H1 (cell line): ENCODE results near the gene TNP1. TPM values are rescaled to one million over a fixed set of nuclear protein-coding genes. Genes with fewer than 3 reads are reported as not detected.

ENCODE experiments used
- CTCF ChIA-PET: fragments of 300-600 bp; sonication (Branson Sonifier 250); formaldehyde crosslinking; loops from one replicate; lab custom pipeline; 2021; ENCODE audit not compliant: partially characterized antibody; lab: Charles Lee
- POLR2A ChIA-PET: fragments of 300-600 bp; sonication (Branson Sonifier 250); formaldehyde crosslinking; loops from one replicate; lab custom pipeline; 2021; ENCODE audit warnings: inconsistent platforms; ENCODE audit not compliant: partially characterized antibody; lab: Charles Lee
- DNase-seq, 2 experiments: peaks; one replicate each; pipeline versions ENCODE4 v3.0.0 to v3.0.0-alpha.2; 2010 to 2022; ENCODE audit warnings: low spot score in 2 of 2, low read depth in 1 of 2, mixed read lengths in 1 of 2
- FAIRE-seq: peaks from 2 replicates; lab custom pipeline; 2011; peaks lifted over from hg19 to GRCh38; lab: Jason Lieb, UNC
- H2AFZ ChIP-seq: 2 replicates; pipeline ENCODE4 v1.8.1; 2012; ENCODE audit warnings: low read length, inconsistent platforms
- H2AK5ac ChIP-seq: 2 replicates; pipeline ENCODE4 v1.6.1; 2013; ENCODE audit warnings: low read depth, low read length
- H2BK120ac ChIP-seq: replicated peaks from 2 replicates; pipeline ENCODE3; 2013; ENCODE audit warnings: low read depth, low read length, inconsistent platforms
- H2BK12ac ChIP-seq: 2 replicates; pipeline ENCODE4 v1.6.1; 2013; ENCODE audit warnings: low read depth, low read length
- H2BK15ac ChIP-seq: 2 replicates; pipeline ENCODE4 v1.6.1; 2013; ENCODE audit warnings: low read length
- H2BK20ac ChIP-seq: 2 replicates; pipeline ENCODE4 v1.6.1; 2013; ENCODE audit warnings: low read length
- H2BK5ac ChIP-seq: 2 replicates; pipeline ENCODE4 v1.6.1; 2013; ENCODE audit warnings: low read depth, low read length
- H3K14ac ChIP-seq: 2 replicates; pipeline ENCODE4 v1.6.1; 2013; ENCODE audit warnings: inconsistent platforms; ENCODE audit not compliant: insufficient read length
- H3K18ac ChIP-seq: 2 replicates; pipeline ENCODE4 v1.6.1; 2013; ENCODE audit warnings: low read length; ENCODE audit errors: extremely low read depth
- H3K23ac ChIP-seq: 2 replicates; pipeline ENCODE4 v1.6.1; 2013; ENCODE audit warnings: inconsistent platforms; ENCODE audit not compliant: insufficient read length
- H3K23me2 ChIP-seq: 2 replicates; pipeline ENCODE4 v1.6.1; 2013; ENCODE audit warnings: low read depth, low read length
- H3K27ac ChIP-seq: 2 replicates; pipeline ENCODE4 v1.6.1; 2011; ENCODE audit warnings: low read depth, low read length, inconsistent platforms
- H3K27me3 ChIP-seq, 4 experiments: replicated peaks in 1 of 4; 1 replicate in 1 of 4; 2 replicates in 3 of 4; pipeline versions ENCODE4 v1.6.1 to v1.8.1; 2011 to 2013; ENCODE audit warnings: low read length in 3 of 4, mild to moderate bottlenecking in 3 of 4, inconsistent platforms in 2 of 4, mixed read lengths in 2 of 4, moderate library complexity in 1 of 4; ENCODE audit not compliant: control insufficient read depth in 3 of 4, insufficient read depth in 3 of 4; ENCODE audit errors: extremely low read depth in 1 of 4
- H3K36me3 ChIP-seq, 4 experiments: 2 replicates each; pipeline versions ENCODE4 v1.6.1 to v1.8.1; 2011 to 2013; ENCODE audit warnings: mild to moderate bottlenecking in 4 of 4, low read length in 3 of 4, moderate library complexity in 2 of 4, control low read depth in 1 of 4, inconsistent platforms in 1 of 4; ENCODE audit not compliant: insufficient read depth in 4 of 4, control insufficient read depth in 2 of 4
- H3K4ac ChIP-seq: replicated peaks from 2 replicates; pipeline ENCODE3; 2013; ENCODE audit warnings: low read length, low read depth, mixed read lengths, inconsistent platforms; ENCODE audit not compliant: insufficient read length
- H3K4me1 ChIP-seq, 4 experiments: replicated peaks in 1 of 4; 1 replicate in 1 of 4; 2 replicates in 3 of 4; pipeline versions ENCODE4 v1.6.1 to v1.8.1; 2011 to 2013; ENCODE audit warnings: low read length in 3 of 4, inconsistent platforms in 2 of 4, mixed read lengths in 1 of 4; ENCODE audit not compliant: insufficient read depth in 4 of 4, control insufficient read depth in 3 of 4
- H3K4me2 ChIP-seq, 2 experiments: 2 replicates each; pipeline versions ENCODE4 v1.6.1 to v1.8.1; 2011 to 2013; ENCODE audit warnings: low read depth in 2 of 2, low read length in 2 of 2, control low read depth in 1 of 2, inconsistent platforms in 1 of 2, mild to moderate bottlenecking in 1 of 2; ENCODE audit not compliant: insufficient read depth in 1 of 2
- H3K4me3 ChIP-seq, 4 experiments: fragments of 200-600, 300-600 bp in 1 of 4; sonication (generic), shearing (Covaris generic), sonication (Bioruptor Twin) in 1 of 4; 2 replicates each; pipeline versions ENCODE4 v1.5.1 to v1.8.1; 2011 to 2016; ENCODE audit warnings: low read length in 4 of 4, low read depth in 3 of 4, control low read depth in 2 of 4, inconsistent platforms in 2 of 4, mild to moderate bottlenecking in 2 of 4, mixed read lengths in 1 of 4, moderate library complexity in 1 of 4; ENCODE audit not compliant: insufficient read depth in 2 of 4; ENCODE audit errors: extremely low read depth in 1 of 4
- H3K56ac ChIP-seq: replicated peaks from 2 replicates; pipeline ENCODE3; 2013; ENCODE audit warnings: low read depth, mild to moderate bottlenecking, mixed read lengths, low read length, inconsistent platforms; ENCODE audit not compliant: insufficient read length
- H3K79me1 ChIP-seq: 2 replicates; pipeline ENCODE4 v1.6.1; 2013; ENCODE audit warnings: low read depth, low read length, control low read depth
- H3K79me2 ChIP-seq, 2 experiments: 2 replicates each; pipeline versions ENCODE4 v1.6.1 to v1.8.1; 2012 to 2013; ENCODE audit warnings: low read length in 2 of 2, mild to moderate bottlenecking in 2 of 2, inconsistent platforms in 1 of 2; ENCODE audit not compliant: insufficient read depth in 2 of 2, control insufficient read depth in 1 of 2
- H3K9ac ChIP-seq, 4 experiments: replicated peaks in 1 of 4; 1 replicate in 1 of 4; 2 replicates in 3 of 4; pipeline versions ENCODE4 v1.6.1 to v1.8.1; 2011 to 2013; ENCODE audit warnings: low read depth in 3 of 4, low read length in 3 of 4, control low read depth in 2 of 4, mild to moderate bottlenecking in 2 of 4, moderate library complexity in 2 of 4, inconsistent platforms in 1 of 4; ENCODE audit errors: extremely low read depth in 1 of 4
- H3K9me3 ChIP-seq, 2 experiments: 2 replicates each; pipeline versions ENCODE4 v1.6.1 to v1.8.1; 2012 to 2013; ENCODE audit warnings: mild to moderate bottlenecking in 2 of 2, moderate library complexity in 2 of 2, control low read depth in 1 of 2, inconsistent platforms in 1 of 2, low read depth in 1 of 2, low read length in 1 of 2, mixed read lengths in 1 of 2; ENCODE audit not compliant: insufficient read depth in 2 of 2
- H4K20me1 ChIP-seq, 2 experiments: replicated peaks in 1 of 2; 2 replicates each; pipeline versions ENCODE3 to v1.8.1; 2011 to 2013; ENCODE audit warnings: inconsistent platforms in 2 of 2, low read length in 2 of 2, mild to moderate bottlenecking in 1 of 2; ENCODE audit not compliant: insufficient read depth in 2 of 2, control insufficient read depth in 1 of 2
- H4K5ac ChIP-seq: 2 replicates; pipeline ENCODE4 v1.6.1; 2013; ENCODE audit warnings: low read length, low read depth, mixed read lengths, inconsistent platforms; ENCODE audit not compliant: insufficient read length
- H4K8ac ChIP-seq: 2 replicates; pipeline ENCODE4 v1.8.0; 2013; ENCODE audit warnings: mild to moderate bottlenecking, moderate library complexity, low read length, inconsistent platforms; ENCODE audit not compliant: insufficient read depth; ENCODE audit errors: extremely low read depth
- H4K91ac ChIP-seq: replicated peaks from 2 replicates; pipeline ENCODE3; 2013; ENCODE audit warnings: low read length, mixed read lengths, inconsistent platforms; ENCODE audit not compliant: insufficient read length
- CEBPB ChIP-seq: IDR thresholded peaks from 2 replicates; pipeline ENCODE4 v1.6.1; 2012; ENCODE audit warnings: low read depth, low read length
- CREB1 ChIP-seq: IDR thresholded peaks from 2 replicates; pipeline ENCODE4 v1.6.1; 2012; ENCODE audit warnings: inconsistent platforms
- FOSL1 ChIP-seq: IDR thresholded peaks from 2 replicates; pipeline ENCODE4 v1.6.1; 2011; ENCODE audit warnings: mild to moderate bottlenecking, low read depth, low read length, moderate library complexity; ENCODE audit not compliant: insufficient read depth
- USF2 ChIP-seq: IDR thresholded peaks from 2 replicates; pipeline ENCODE4 v1.6.1; 2011; ENCODE audit warnings: low read length, improper control_type of control experiment
- WGBS, 2 experiments: shearing (Covaris generic) in 1 of 2; methylation state at CpG; one replicate each; pipeline versions ENCODE4 v1.1.6 to v1.1.7; 2013 to 2015; ENCODE audit warnings: low lambda C conversion rate in 2 of 2, mixed read lengths in 2 of 2, inconsistent platforms in 1 of 2, low coverage in 1 of 2, missing lambda C conversion rate in 1 of 2; ENCODE audit not compliant: insufficient replicate concordance in 2 of 2, insufficient coverage in 1 of 2, insufficient read length in 1 of 2; ENCODE audit errors: extremely low coverage in 1 of 2, missing lambda C conversion rate in 1 of 2; 5-methylcytosine and 5-hydroxymethylcytosine counted together
- polyA plus RNA-seq, 7 experiments: library from polyadenylated mRNA; depleted of rRNA in 3 of 7; stranded (reverse) in 5 of 7; unstranded in 2 of 7; fragments of >200 nt in 5 of 7; fragments of 200-250 nt in 2 of 7; gene quantifications; 1 replicate in 5 of 7; 2 replicates in 1 of 7; 4 replicates in 1 of 7; pipeline versions ENCODE4 v1.2.1 to v1.2.3, GENCODE V29; 2011 to 2013; ENCODE audit warnings: missing spikeins in 2 of 7, mixed read lengths in 2 of 7
- total RNA-seq: library from RNA; stranded (reverse); fragmentation: NEBNext Ultra II Directional; extraction: Animal tissue kit (Norgen Biotek cat#: 25700); gene quantifications from 2 replicates; pipeline ENCODE4 v1.2.1, GENCODE V29; 2021

The TNP1 gene
- total and polyA plus RNA-seq, 2 of the 8 experiments (the other 6 are each of a cell fraction or from before 2014, with no cell fraction given), result not detected

DNA sequence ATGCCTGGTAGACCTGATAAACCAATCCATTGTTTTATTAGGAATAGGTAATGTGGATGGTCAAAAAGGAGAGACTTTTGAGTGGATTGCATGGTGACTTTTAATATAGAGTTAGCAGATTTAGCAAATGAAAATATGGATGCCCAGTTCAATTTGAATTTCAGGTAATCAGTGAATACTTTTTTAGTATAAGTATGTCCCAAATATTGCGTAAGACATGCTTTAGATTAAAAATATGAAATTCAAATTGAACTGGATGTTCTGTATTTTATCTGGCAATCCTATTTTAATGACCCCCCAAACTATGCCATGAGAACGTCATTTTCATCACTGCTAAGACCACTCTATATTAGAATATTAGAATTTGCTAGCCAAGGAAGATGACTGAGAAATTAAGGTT, 30.3 kb upstream of the TNP1 start:
- H3K9ac ChIP-seq, result no peak overlapping the region
- H3K36me3 ChIP-seq, result no peaks in the 10 kb centered on the region
- no peak overlapping the region for H2AK5ac ChIP-seq
- no peaks in the 10 kb centered on the region for H3K79me1 ChIP-seq
- no peak for TF ChIP-seq USF2
- TF ChIP-seq CREB1, result no peak
- peak; percentile 41; the same call in 1 of the 2 replicates for TF ChIP-seq CEBPB
- no peak for TF ChIP-seq FOSL1
- no peak overlapping the region for H3K4ac ChIP-seq
- no peak overlapping the region for H2BK15ac ChIP-seq
- no peaks in the 10 kb centered on the region; the same call in 1 of the 2 replicates for H3K23me2 ChIP-seq
- H3K9me3 ChIP-seq, result peaks cover 0 to 4% of the 10 kb centered on the region in 2 experiments; a peak in 1 of 4 replicates
- no peak overlapping the region for H2BK120ac ChIP-seq
- H3K79me2 ChIP-seq, result no peaks in the 10 kb centered on the region
- H3K4me3 ChIP-seq, result no peak overlapping the region
- no peak overlapping the region for H3K18ac ChIP-seq
- H4K20me1 ChIP-seq, result no peaks in the 10 kb centered on the region
- no peak overlapping the region for H4K91ac ChIP-seq
- no peak overlapping the region for H2AFZ ChIP-seq
- no peak overlapping the region for H2BK5ac ChIP-seq
- H3K27me3 ChIP-seq, result no peaks in the 10 kb centered on the region
- no peak overlapping the region for H4K5ac ChIP-seq
- H3K27ac ChIP-seq, result no peak overlapping the region
- peaks cover 0 to 5% (median 0%) of the 10 kb centered on the region in 4 experiments; a peak in 1 of 7 replicates for H3K4me1 ChIP-seq
- H2BK20ac ChIP-seq, result no peak overlapping the region
- WGBS, 2 experiments, result 98% methylated on average over 2 of the region's 2 CpGs; no CpG with 5 or more reads in 1 of the 2 experiments
- FAIRE-seq, result no peak
- H3K56ac ChIP-seq, result no peak overlapping the region
- no peak for DNase-seq
- H2BK12ac ChIP-seq, result no peak overlapping the region
- CTCF ChIA-PET, result interaction anchor here (1.0 kb wide), 1 partner anchor 192 kb away, joined by 3 read pairs; no protein-coding TSS in a partner anchor
- H3K23ac ChIP-seq, result no peak overlapping the region
- no peak overlapping the region for H3K14ac ChIP-seq
- POLR2A ChIA-PET, result no interaction called here
- H3K4me2 ChIP-seq, result no peak overlapping the region
- no peak overlapping the region for H4K8ac ChIP-seq
